Measurements from ENCODE around the gene CPPED1. TPM values are rescaled to one million over a fixed set of nuclear protein-coding genes. Genes with fewer than 3 reads are reported as not detected.

The CPPED1 gene
- polyA plus RNA-seq, 3 donors: 100 to 292 (median 259) TPM

GRCh38 chr16:12846592-12846991, 42.9 kb upstream of the CPPED1 start:
- Histone ChIP-seq H4K20me1 (ENCODE audit: insufficient read depth, low read length) (no peaks in the 10 kb centered on the region), H3K9me3 (replicated peaks in 1 of 2; ENCODE audit: control insufficient read depth in 1 of 2, insufficient read depth in 1 of 2, low read length in 2 of 2) (no peaks in the 10 kb centered on the region), H3K4me2 (replicated peaks; ENCODE audit: extremely low read depth, low read length, poor library complexity, severe bottlenecking) (no peak overlapping the region), H2AFZ (ENCODE audit: insufficient read depth, low read depth, low read length, poor library complexity, severe bottlenecking) (no peak overlapping the region), H3K36me3 (replicated peaks in 1 of 2; ENCODE audit: control insufficient read depth in 1 of 2, insufficient read depth in 2 of 2, low read length in 2 of 2) (no peaks in the 10 kb centered on the region), H3K27ac (ENCODE audit: low read depth in 1 of 2, low read length in 2 of 2) (no peak overlapping the region), H3K79me2 (ENCODE audit: insufficient read depth, low read length) (no peaks in the 10 kb centered on the region), H3K9ac (ENCODE audit: insufficient read depth, low read length, poor library complexity, severe bottlenecking) (no peak overlapping the region), H3K4me3 (replicated peaks in 1 of 3; ENCODE audit: low read depth in 2 of 3, low read length in 3 of 3) (no peak overlapping the region), H3K4me1 (ENCODE audit: control insufficient read depth in 1 of 2, insufficient read depth in 2 of 2, low read length in 2 of 2) (no peaks in the 10 kb centered on the region), H3K27me3 (ENCODE audit: control insufficient read depth in 2 of 2, insufficient read depth in 2 of 2, low read length in 2 of 2) (no peaks in the 10 kb centered on the region)
- Mint-ChIP-seq H3K27ac (no peak overlapping the region), H3K9me3 (peaks cover 0 to 6% (median 0%) of the 10 kb centered on the region in 7 donors), H3K4me3 (no peak overlapping the region), H3K4me1 (no peaks in the 10 kb centered on the region), H3K36me3 (no peaks in the 10 kb centered on the region), H3K27me3 (ENCODE audit: low read depth in 3 of 3) (peaks cover 12 to 19% (median 17%) of the 10 kb centered on the region in 3 donors)
- WGBS (ENCODE audit: insufficient coverage): no CpG with 5 or more reads among the region's 1 CpG
- intact Hi-C loops (cut with micrococcal nuclease): no loop called here
- TF ChIP-seq, protein P1, sequence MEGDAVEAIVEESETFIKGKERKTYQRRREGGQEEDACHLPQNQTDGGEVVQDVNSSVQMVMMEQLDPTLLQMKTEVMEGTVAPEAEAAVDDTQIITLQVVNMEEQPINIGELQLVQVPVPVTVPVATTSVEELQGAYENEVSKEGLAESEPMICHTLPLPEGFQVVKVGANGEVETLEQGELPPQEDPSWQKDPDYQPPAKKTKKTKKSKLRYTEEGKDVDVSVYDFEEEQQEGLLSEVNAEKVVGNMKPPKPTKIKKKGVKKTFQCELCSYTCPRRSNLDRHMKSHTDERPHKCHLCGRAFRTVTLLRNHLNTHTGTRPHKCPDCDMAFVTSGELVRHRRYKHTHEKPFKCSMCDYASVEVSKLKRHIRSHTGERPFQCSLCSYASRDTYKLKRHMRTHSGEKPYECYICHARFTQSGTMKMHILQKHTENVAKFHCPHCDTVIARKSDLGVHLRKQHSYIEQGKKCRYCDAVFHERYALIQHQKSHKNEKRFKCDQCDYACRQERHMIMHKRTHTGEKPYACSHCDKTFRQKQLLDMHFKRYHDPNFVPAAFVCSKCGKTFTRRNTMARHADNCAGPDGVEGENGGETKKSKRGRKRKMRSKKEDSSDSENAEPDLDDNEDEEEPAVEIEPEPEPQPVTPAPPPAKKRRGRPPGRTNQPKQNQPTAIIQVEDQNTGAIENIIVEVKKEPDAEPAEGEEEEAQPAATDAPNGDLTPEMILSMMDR (IDR thresholded peaks at IDR 0.05): no peak
- DNase-seq: no peak

GRCh38 chr16:12845282-12845681, 41.6 kb upstream of the CPPED1 start:
- peaks cover 7 to 20% (median 17%) of the 10 kb centered on the region in 3 donors for H3K27me3 Mint-ChIP-seq (ENCODE audit: low read depth in 3 of 3)
- no peaks in the 10 kb centered on the region for H3K9me3 ChIP-seq (replicated peaks in 1 of 2; ENCODE audit: control insufficient read depth in 1 of 2, insufficient read depth in 1 of 2, low read length in 2 of 2)
- WGBS (ENCODE audit: insufficient coverage): 89% methylated on average over 3 of the region's 3 CpGs
- intact Hi-C loops (cut with micrococcal nuclease): no loop called here
- DNase-seq: no peak
- no peaks in the 10 kb centered on the region for H3K4me1 ChIP-seq (ENCODE audit: control insufficient read depth in 1 of 2, insufficient read depth in 2 of 2, low read length in 2 of 2)
- no peak overlapping the region for H3K9ac ChIP-seq (ENCODE audit: insufficient read depth, low read length, poor library complexity, severe bottlenecking)
- no peaks in the 10 kb centered on the region for H3K4me1 Mint-ChIP-seq
- peaks cover 0 to 6% (median 2%) of the 10 kb centered on the region in 7 donors for H3K9me3 Mint-ChIP-seq
- H3K36me3 Mint-ChIP-seq: no peaks in the 10 kb centered on the region
- H3K36me3 ChIP-seq (replicated peaks in 1 of 2; ENCODE audit: control insufficient read depth in 1 of 2, insufficient read depth in 2 of 2, low read length in 2 of 2): no peaks in the 10 kb centered on the region
- no peaks in the 10 kb centered on the region for H3K79me2 ChIP-seq (ENCODE audit: insufficient read depth, low read length)
- TF ChIP-seq, protein P1 (IDR thresholded peaks at IDR 0.05): no peak
- H3K4me3 Mint-ChIP-seq: no peak overlapping the region
- no peak overlapping the region for H3K27ac Mint-ChIP-seq
- H3K4me2 ChIP-seq (replicated peaks; ENCODE audit: extremely low read depth, low read length, poor library complexity, severe bottlenecking): no peak overlapping the region
- H3K4me3 ChIP-seq (replicated peaks in 1 of 3; ENCODE audit: low read depth in 2 of 3, low read length in 3 of 3): no peak overlapping the region
- no peak overlapping the region for H2AFZ ChIP-seq (ENCODE audit: insufficient read depth, low read depth, low read length, poor library complexity, severe bottlenecking)
- no peaks in the 10 kb centered on the region for H3K27me3 ChIP-seq (ENCODE audit: control insufficient read depth in 2 of 2, insufficient read depth in 2 of 2, low read length in 2 of 2)
- H3K27ac ChIP-seq (ENCODE audit: low read depth in 1 of 2, low read length in 2 of 2): no peak overlapping the region
- no peaks in the 10 kb centered on the region for H4K20me1 ChIP-seq (ENCODE audit: insufficient read depth, low read length)
